Testis (tissue), 3 donors: ENCODE data around the gene LCE4A. TPM values are rescaled to one million over a fixed set of nuclear protein-coding genes. Genes with fewer than 3 reads are reported as not detected.

Source experiments
- DNase-seq: peaks from one replicate; pipeline ENCODE4 v3.0.0-alpha.2; 2019
- H3K27ac ChIP-seq, 2 donors: fragments of 200-600 bp; sonication (generic); one replicate each; pipeline ENCODE4 v1.5.1; 2019
- H3K27me3 ChIP-seq: fragments of 200-600 bp; sonication (generic); one replicate; pipeline ENCODE4 v1.5.1; 2019
- H3K36me3 ChIP-seq: fragments of 200-600 bp; sonication (generic); one replicate; pipeline ENCODE4 v1.5.1; 2017; ENCODE audit warnings: low read depth; ENCODE audit errors: missing control alignments
- H3K4me1 ChIP-seq: fragments of 200-600 bp; sonication (generic); one replicate; pipeline ENCODE4 v1.5.1; 2019
- H3K4me3 ChIP-seq, 2 donors: fragments of 200-600 bp; sonication (generic); one replicate each; pipeline ENCODE4 v1.5.1; 2017 to 2019
- H3K9me3 ChIP-seq: fragments of 200-600 bp; sonication (generic); one replicate; pipeline ENCODE4 v1.5.1; 2017
- CTCF ChIP-seq, 3 experiments: fragments of 450-650 bp in 2 of 3; fragments of 200-600 bp in 1 of 3; sonication (generic) in 1 of 3; IDR thresholded peaks; one replicate each; pipeline ENCODE4 v1.5.1; 2016 to 2019; ENCODE audit warnings: antibody characterized with exemption in 3 of 3, mild to moderate bottlenecking in 2 of 3, moderate library complexity in 1 of 3
- POLR2A ChIP-seq: fragments of 450-650 bp; IDR thresholded peaks from one replicate; pipeline ENCODE4 v1.6.1; 2017; ENCODE audit warnings: antibody characterized with exemption, mild to moderate bottlenecking, moderate library complexity
- WGBS, 2 donors: methylation state at CpG; one replicate each; pipeline ENCODE4 v1.1.5; 2018; 5-methylcytosine and 5-hydroxymethylcytosine counted together
- intact Hi-C: fragments of 100-400 bp; cut with DNase I; formaldehyde crosslinking; loops from one replicate; pipeline ENCODE4 v1.15.1; 2023; ENCODE audit warnings: low total_unique reads
- polyA plus RNA-seq: library from polyadenylated mRNA; stranded (reverse); fragments of 350-450 nt; fragmentation: Illumina TruSeq; extraction: RNeasy Lipid Tissue Mini Kit (QIAGEN cat#74804); gene quantifications from one replicate; pipeline ENCODE4 v1.2.3, GENCODE V29; 2014; ENCODE audit warnings: low read depth, low replicate concordance; ENCODE audit not compliant: insufficient read depth
- total RNA-seq, 2 donors: library from RNA; depleted of rRNA; stranded (reverse); fragments of >200 nt; gene quantifications; one replicate each; pipeline ENCODE4 v1.2.3, GENCODE V29; 2016

LCE4A gene
- total and polyA plus RNA-seq, 3 donors from 2014 or later = not detected

DNA sequence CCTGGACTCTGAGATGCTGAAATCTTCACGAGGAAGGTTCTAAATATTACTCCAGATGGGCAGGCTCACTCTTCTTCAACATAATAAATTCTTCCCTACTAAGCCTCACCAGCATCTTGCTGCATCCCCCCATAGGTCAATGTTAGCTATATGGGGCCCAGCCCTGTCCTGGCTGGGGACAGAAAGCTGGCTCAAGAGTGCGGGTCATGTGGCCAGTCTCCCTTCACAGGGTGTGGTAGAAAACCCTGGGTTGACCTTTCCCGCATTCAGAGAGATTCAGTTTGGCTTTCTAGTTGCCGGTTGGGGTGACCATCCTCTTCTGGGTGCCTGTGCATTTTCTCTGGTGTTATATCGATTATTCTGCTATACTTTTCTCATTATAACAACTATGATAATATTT, 30.0 kb downstream of the LCE4A start:
- no peak overlapping the region for H3K27ac ChIP-seq
- intact Hi-C loops = no loop called here
- WGBS, 2 donors = 81 to 87% methylated on average over 5 of the region's 5 CpGs
- no peaks in the 10 kb centered on the region for H3K36me3 ChIP-seq
- no peaks in the 10 kb centered on the region for H3K9me3 ChIP-seq
- no peak overlapping the region for H3K4me3 ChIP-seq
- TF ChIP-seq CTCF (IDR thresholded peaks at IDR 0.05) (no peak), POLR2A (no peak)
- H3K4me1 ChIP-seq = no peaks in the 10 kb centered on the region
- no peaks in the 10 kb centered on the region for H3K27me3 ChIP-seq
- DNase-seq = no peak

DNA sequence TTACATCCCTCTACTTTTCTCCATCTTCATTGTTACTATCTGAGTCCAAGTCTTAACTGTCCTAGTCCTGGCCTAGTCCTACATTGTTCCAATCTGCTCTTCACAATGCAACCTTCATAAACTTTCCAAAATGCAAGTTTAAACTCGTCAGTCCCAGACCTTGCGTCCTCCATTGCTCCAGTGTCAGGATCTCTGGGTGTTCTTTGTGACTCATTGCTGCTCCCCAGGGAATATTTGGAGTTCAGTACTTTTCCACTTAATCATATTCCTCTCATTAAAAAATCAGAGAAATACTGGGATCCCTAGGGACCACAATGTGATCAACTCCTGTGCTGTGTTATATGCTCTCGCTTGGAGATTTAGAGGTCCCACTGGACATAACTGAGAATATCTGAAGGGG, 31.9 kb downstream of the LCE4A start:
- intact Hi-C loops = no loop called here
- Histone ChIP-seq H3K4me3 (no peak overlapping the region), H3K36me3 (no peaks in the 10 kb centered on the region), H3K27me3 (no peaks in the 10 kb centered on the region), H3K9me3 (no peaks in the 10 kb centered on the region), H3K4me1 (no peaks in the 10 kb centered on the region), H3K27ac (no peak overlapping the region)
- 81 to 85% methylated on average over 3 of the region's 3 CpGs for WGBS, 2 donors
- TF ChIP-seq CTCF (IDR thresholded peaks at IDR 0.05) (no peak), POLR2A (no peak)
- no peak for DNase-seq

GRCh38 chr1:152741656-152742055, 33.7 kb downstream of the LCE4A start:
- no peaks in the 10 kb centered on the region for H3K36me3 ChIP-seq
- no peaks in the 10 kb centered on the region for H3K9me3 ChIP-seq
- no peak for DNase-seq
- H3K27ac ChIP-seq = no peak overlapping the region
- H3K4me3 ChIP-seq = no peak overlapping the region
- H3K4me1 ChIP-seq = no peaks in the 10 kb centered on the region
- no peaks in the 10 kb centered on the region for H3K27me3 ChIP-seq
- intact Hi-C loops = no loop called here
- TF ChIP-seq CTCF (IDR thresholded peaks at IDR 0.05) (no peak), POLR2A (no peak)

- Histone ChIP-seq H3K4me1 (no peaks in the 10 kb centered on the region), H3K27me3 (no peaks in the 10 kb centered on the region), H3K4me3 (no peak overlapping the region), H3K36me3 (no peaks in the 10 kb centered on the region), H3K27ac (no peak overlapping the region), H3K9me3 (no peaks in the 10 kb centered on the region)
- no peak for DNase-seq
- TF ChIP-seq CTCF (IDR thresholded peaks at IDR 0.05) = no peak
- no peak for TF ChIP-seq POLR2A
- intact Hi-C loops = no loop called here
- WGBS, 2 donors = 58 to 89% methylated on average over 2 of the region's 2 CpGs
Measured at GRCh38 chr1:152743371-152744145, 35.6 kb downstream of the LCE4A start.

DNA sequence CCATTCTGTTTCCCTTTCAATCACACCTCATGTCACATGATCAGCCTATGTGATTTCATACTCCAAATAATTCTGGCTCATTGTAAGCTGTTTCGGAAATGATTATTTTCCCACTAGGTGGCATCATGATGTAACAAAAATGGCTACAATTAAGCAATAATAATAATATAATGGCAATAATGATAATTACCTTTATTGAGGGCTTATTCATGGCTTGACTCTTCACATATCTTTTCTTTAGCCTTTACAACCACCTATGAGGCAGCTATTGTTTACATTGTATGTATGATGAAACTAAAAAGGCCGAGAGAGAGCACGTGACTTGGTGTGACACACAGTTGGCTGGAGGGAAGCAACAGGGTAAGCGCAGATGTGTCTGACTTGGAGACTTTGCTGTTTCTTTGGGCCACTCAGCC, 37.3 kb downstream of the LCE4A start:
- intact Hi-C loops = no loop called here
- WGBS, 2 donors = 77 to 88% methylated on average over 4 of the region's 4 CpGs
- H3K9me3 ChIP-seq = no peaks in the 10 kb centered on the region
- DNase-seq = no peak
- no peak overlapping the region for H3K27ac ChIP-seq
- H3K4me1 ChIP-seq = no peaks in the 10 kb centered on the region
- no peaks in the 10 kb centered on the region for H3K36me3 ChIP-seq
- H3K4me3 ChIP-seq = no peak overlapping the region
- H3K27me3 ChIP-seq = no peaks in the 10 kb centered on the region
- TF ChIP-seq CTCF (IDR thresholded peaks at IDR 0.05) = no peak
- no peak for TF ChIP-seq POLR2A
